Prostate gland (tissue), 2 donors: ENCODE measurements around the gene NID1. TPM values are rescaled to one million over a fixed set of nuclear protein-coding genes. Genes with fewer than 3 reads are reported as not detected.

Source experiments
- DNase-seq: peaks from one replicate; pipeline ENCODE4 v3.0.0-alpha.2; 2019; ENCODE audit warnings: low spot score
- H3K27ac ChIP-seq, 2 donors: fragments of 200-600 bp; sonication (generic); 2 replicates each; pipeline ENCODE4 v1.5.1; 2017 to 2019
- H3K27me3 ChIP-seq: fragments of 200-600 bp; sonication (generic); replicated peaks from 2 replicates; pipeline ENCODE4 v1.5.1; 2019; ENCODE audit not compliant: insufficient read depth
- H3K36me3 ChIP-seq, 2 donors: fragments of 200-600 bp; sonication (generic); 1 replicate in 1 of 2; 2 replicates in 1 of 2; pipeline versions ENCODE4 v1.5.1 to v1.8.1; 2017 to 2019
- H3K4me1 ChIP-seq: fragments of 200-600 bp; sonication (generic); replicated peaks from 2 replicates; pipeline ENCODE4 v1.5.1; 2019
- H3K4me3 ChIP-seq, 2 donors: fragments of 200-600 bp; sonication (generic); 2 replicates each; pipeline ENCODE4 v1.5.1; 2017 to 2019
- H3K9me3 ChIP-seq: fragments of 200-600 bp; sonication (generic); 2 replicates; pipeline ENCODE4 v1.5.1; 2017
- CTCF ChIP-seq, 4 experiments: fragments of 200-600 bp in 2 of 4; fragments of 450-650 bp in 2 of 4; sonication (generic) in 2 of 4; IDR thresholded peaks; 1 replicate in 3 of 4; 2 replicates in 1 of 4; pipeline ENCODE4 v1.5.1; 2016 to 2019; ENCODE audit warnings: antibody characterized with exemption in 4 of 4, mild to moderate bottlenecking in 2 of 4, moderate library complexity in 2 of 4
- POLR2A ChIP-seq: fragments of 450-650 bp; IDR thresholded peaks from one replicate; pipeline ENCODE4 v1.6.1; 2016; ENCODE audit warnings: antibody characterized with exemption, mild to moderate bottlenecking
- POLR2AphosphoS5 ChIP-seq: sonication (generic); formaldehyde crosslinking; IDR thresholded peaks from one replicate; pipeline ENCODE4 v1.6.1; 2017; ENCODE audit warnings: antibody characterized with exemption
- WGBS: methylation state at CpG from one replicate; pipeline ENCODE4 v1.1.5; 2018; 5-methylcytosine and 5-hydroxymethylcytosine counted together
- intact Hi-C: fragments of 100-400 bp; cut with DNase I; formaldehyde crosslinking; loops from one replicate; pipeline ENCODE4 v1.14.2; 2022
- total RNA-seq, 2 donors: library from RNA; depleted of rRNA; stranded (reverse); fragments of >200 nt; gene quantifications; one replicate each; pipeline ENCODE4 v1.1.0, GENCODE V29; 2016

NID1 gene
- total RNA-seq, 2 donors from 2014 or later, result 21.6 to 74.9 TPM

- Histone ChIP-seq H3K4me1 (no peaks in the 10 kb centered on the region), H3K4me3 (no peak overlapping the region), H3K36me3 (no peaks in the 10 kb centered on the region), H3K27ac (no peak overlapping the region), H3K9me3 (no peaks in the 10 kb centered on the region), H3K27me3 (no peaks in the 10 kb centered on the region)
- 79% methylated on average over 6 of the region's 6 CpGs for WGBS
- DNase-seq, result no peak
- TF ChIP-seq POLR2AphosphoS5 (no peak), CTCF (IDR thresholded peaks at IDR 0.05) (no peak), POLR2A (no peak)
- intact Hi-C loops, result no loop called here
These were observed 20.8 kb upstream of the NID1 start for GRCh38 chr1:236085545-236086159.

- intact Hi-C loops, result no loop called here
- H3K4me3 ChIP-seq, result no peak overlapping the region
- no peak for DNase-seq
- WGBS, result 75% methylated on average over 3 of the region's 3 CpGs
- H3K4me1 ChIP-seq, result no peaks in the 10 kb centered on the region
- TF ChIP-seq POLR2A, result no peak
- no peak for TF ChIP-seq CTCF (IDR thresholded peaks at IDR 0.05)
- no peak for TF ChIP-seq POLR2AphosphoS5
- H3K36me3 ChIP-seq, result no peaks in the 10 kb centered on the region
- H3K27me3 ChIP-seq, result no peaks in the 10 kb centered on the region
- H3K9me3 ChIP-seq, result no peaks in the 10 kb centered on the region
- no peak overlapping the region for H3K27ac ChIP-seq
These were observed 19.5 kb upstream of the NID1 start for GRCh38 chr1:236084386-236084730.

GRCh38 chr1:236083650-236084385, 18.9 kb upstream of the NID1 start:
- no peak for DNase-seq
- intact Hi-C loops, result no loop called here
- no peak overlapping the region for H3K27ac ChIP-seq

GRCh38 chr1:236082526-236082925, 17.6 kb upstream of the NID1 start:
- Histone ChIP-seq H3K27me3 (no peaks in the 10 kb centered on the region), H3K27ac (no peak overlapping the region), H3K4me1 (no peaks in the 10 kb centered on the region), H3K9me3 (no peaks in the 10 kb centered on the region), H3K4me3 (no peak overlapping the region), H3K36me3 (no peaks in the 10 kb centered on the region)
- no peak for TF ChIP-seq POLR2AphosphoS5
- no peak for TF ChIP-seq CTCF (IDR thresholded peaks at IDR 0.05)
- TF ChIP-seq POLR2A, result no peak
- DNase-seq, result no peak
- 91% methylated on average over 4 of the region's 4 CpGs for WGBS
- intact Hi-C loops, result no loop called here

More at GRCh38 chr1:236083650-236084385, 18.9 kb upstream of the NID1 start:
- H3K4me1 ChIP-seq, result no peaks in the 10 kb centered on the region
- no peaks in the 10 kb centered on the region for H3K9me3 ChIP-seq
- 17% methylated on average over 8 of the region's 8 CpGs for WGBS
- no peaks in the 10 kb centered on the region for H3K36me3 ChIP-seq
- TF ChIP-seq CTCF (IDR thresholded peaks at IDR 0.05), result no peak
- no peak for TF ChIP-seq POLR2AphosphoS5
- no peak for TF ChIP-seq POLR2A
- no peak overlapping the region for H3K4me3 ChIP-seq
- no peaks in the 10 kb centered on the region for H3K27me3 ChIP-seq
